Stomach smooth muscle (tissue), 2 donors: ENCODE data around the gene GREM2.

Experiments used
- H3K27ac ChIP-seq: one replicate; pipeline ENCODE4 v1.7.0; 2013; ENCODE audit warnings: mild to moderate bottlenecking, low read length, inconsistent platforms
- H3K27me3 ChIP-seq, 2 donors: one replicate each; pipeline ENCODE4 v1.7.0; 2013; ENCODE audit warnings: low read length in 2 of 2; ENCODE audit not compliant: insufficient read depth in 2 of 2, control insufficient read depth in 1 of 2
- H3K36me3 ChIP-seq, 2 donors: one replicate each; pipeline ENCODE4 v1.7.0; 2013; ENCODE audit warnings: low read length in 2 of 2; ENCODE audit not compliant: control insufficient read depth in 2 of 2, insufficient read depth in 2 of 2
- H3K4me1 ChIP-seq: one replicate; pipeline ENCODE4 v1.7.0; 2013; ENCODE audit warnings: low read length; ENCODE audit not compliant: control insufficient read depth, insufficient read depth
- H3K4me3 ChIP-seq, 2 donors: one replicate each; pipeline ENCODE4 v1.7.0; 2013; ENCODE audit warnings: low read length in 2 of 2
- H3K9ac ChIP-seq, 2 donors: one replicate each; pipeline ENCODE4 v1.7.0; 2013; ENCODE audit warnings: low read length in 2 of 2, mild to moderate bottlenecking in 1 of 2
- H3K9me3 ChIP-seq, 2 donors: one replicate each; pipeline ENCODE4 v1.7.0; 2013; ENCODE audit warnings: low read length in 2 of 2; ENCODE audit not compliant: control insufficient read depth in 2 of 2
- donor health status: healthy.
- donor health status: Pancreatic carcinoma.

Gene GREM2

GRCh38 chr1:240610636-240611035 lies 1.3 kb downstream of the GREM2 start:
- Histone ChIP-seq H3K27ac (no peak overlapping the region), H3K9ac (no peak overlapping the region), H3K36me3 (no peaks in the 10 kb centered on the region), H3K4me1 (no peaks in the 10 kb centered on the region), H3K27me3 (peaks cover 0 to 3% of the 10 kb centered on the region in 2 donors), H3K9me3 (no peaks in the 10 kb centered on the region), H3K4me3 (peak overlapping the region; percentile 31 to 85)

- Histone ChIP-seq H3K27ac (no peak overlapping the region), H3K36me3 (no peaks in the 10 kb centered on the region), H3K9ac (no peak overlapping the region), H3K4me3 (peak overlapping the region in 1 of 2 donors; percentile 30), H3K27me3 (peaks cover 0 to 3% of the 10 kb centered on the region in 2 donors), H3K4me1 (no peaks in the 10 kb centered on the region), H3K9me3 (no peaks in the 10 kb centered on the region)
Observed at GRCh38 chr1:240609527-240610060, 2.4 kb downstream of the GREM2 start.

DNA sequence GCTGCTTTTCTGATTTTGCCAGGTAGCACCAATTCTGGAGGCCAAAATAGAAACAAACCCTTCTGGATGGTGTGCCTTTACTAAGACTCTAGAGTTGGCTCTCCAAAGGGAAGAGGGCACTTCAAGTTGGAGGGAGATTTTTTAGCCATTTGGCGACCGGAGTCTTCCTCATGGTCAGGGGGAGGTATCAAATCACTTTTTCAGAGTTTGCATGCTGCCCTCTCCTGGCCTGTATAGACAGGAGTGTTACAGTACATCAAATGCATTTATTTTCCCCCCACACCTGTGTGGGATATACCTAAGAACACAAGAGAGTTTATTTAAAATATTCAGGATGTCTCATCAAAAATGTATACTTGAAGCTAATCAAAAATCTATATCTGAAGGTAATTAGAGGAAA lies 3.2 kb downstream of the GREM2 start:
- H3K36me3 ChIP-seq, result no peaks in the 10 kb centered on the region
- H3K9me3 ChIP-seq, result no peaks in the 10 kb centered on the region
- H3K4me3 ChIP-seq, result no peak overlapping the region
- no peak overlapping the region for H3K9ac ChIP-seq
- no peaks in the 10 kb centered on the region for H3K4me1 ChIP-seq
- H3K27me3 ChIP-seq, result peaks cover 0 to 3% of the 10 kb centered on the region in 2 donors
- H3K27ac ChIP-seq, result no peak overlapping the region

- Histone ChIP-seq H3K4me3 (no peak overlapping the region), H3K27ac (no peak overlapping the region), H3K27me3 (peaks cover 0 to 3% of the 10 kb centered on the region in 2 donors), H3K4me1 (no peaks in the 10 kb centered on the region), H3K36me3 (no peaks in the 10 kb centered on the region), H3K9me3 (no peaks in the 10 kb centered on the region), H3K9ac (no peak overlapping the region)
Observed at GRCh38 chr1:240607006-240607405, 4.9 kb downstream of the GREM2 start.

GRCh38 chr1:240602189-240602588 lies 9.8 kb downstream of the GREM2 start:
- no peak overlapping the region for H3K27ac ChIP-seq
- no peaks in the 10 kb centered on the region for H3K36me3 ChIP-seq
- no peaks in the 10 kb centered on the region for H3K9me3 ChIP-seq
- H3K9ac ChIP-seq, result no peak overlapping the region
- no peak overlapping the region for H3K4me3 ChIP-seq
- no peaks in the 10 kb centered on the region for H3K27me3 ChIP-seq
- H3K4me1 ChIP-seq, result no peaks in the 10 kb centered on the region

GRCh38 chr1:240599830-240600229 lies 12.1 kb downstream of the GREM2 start:
- Histone ChIP-seq H3K9ac (no peak overlapping the region), H3K36me3 (no peaks in the 10 kb centered on the region), H3K27me3 (no peaks in the 10 kb centered on the region), H3K4me3 (no peak overlapping the region), H3K27ac (no peak overlapping the region), H3K9me3 (no peaks in the 10 kb centered on the region), H3K4me1 (no peaks in the 10 kb centered on the region)

DNA sequence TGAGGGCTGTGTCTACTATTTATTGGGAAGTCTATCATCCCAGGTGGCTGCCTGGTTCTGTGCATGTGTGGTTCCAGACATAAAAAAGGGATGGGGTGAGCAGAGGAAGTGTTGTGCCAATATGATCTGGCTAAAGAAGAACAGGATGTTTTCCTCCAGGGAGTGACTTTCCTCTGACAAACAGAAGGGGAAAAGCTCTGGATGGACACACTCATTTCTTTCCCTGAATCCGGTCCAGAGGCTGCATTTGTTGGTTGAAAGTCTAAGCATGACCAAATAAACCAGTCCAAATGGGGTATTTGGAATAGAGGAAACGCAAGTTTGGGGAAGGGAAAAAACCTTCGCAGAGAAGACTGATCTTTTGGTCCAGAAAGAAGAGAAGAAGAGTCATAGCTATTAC lies 12.7 kb downstream of the GREM2 start:
- Histone ChIP-seq H3K9ac (no peak overlapping the region), H3K9me3 (no peaks in the 10 kb centered on the region), H3K36me3 (no peaks in the 10 kb centered on the region), H3K27ac (no peak overlapping the region), H3K27me3 (no peaks in the 10 kb centered on the region), H3K4me3 (no peak overlapping the region), H3K4me1 (no peaks in the 10 kb centered on the region)

DNA sequence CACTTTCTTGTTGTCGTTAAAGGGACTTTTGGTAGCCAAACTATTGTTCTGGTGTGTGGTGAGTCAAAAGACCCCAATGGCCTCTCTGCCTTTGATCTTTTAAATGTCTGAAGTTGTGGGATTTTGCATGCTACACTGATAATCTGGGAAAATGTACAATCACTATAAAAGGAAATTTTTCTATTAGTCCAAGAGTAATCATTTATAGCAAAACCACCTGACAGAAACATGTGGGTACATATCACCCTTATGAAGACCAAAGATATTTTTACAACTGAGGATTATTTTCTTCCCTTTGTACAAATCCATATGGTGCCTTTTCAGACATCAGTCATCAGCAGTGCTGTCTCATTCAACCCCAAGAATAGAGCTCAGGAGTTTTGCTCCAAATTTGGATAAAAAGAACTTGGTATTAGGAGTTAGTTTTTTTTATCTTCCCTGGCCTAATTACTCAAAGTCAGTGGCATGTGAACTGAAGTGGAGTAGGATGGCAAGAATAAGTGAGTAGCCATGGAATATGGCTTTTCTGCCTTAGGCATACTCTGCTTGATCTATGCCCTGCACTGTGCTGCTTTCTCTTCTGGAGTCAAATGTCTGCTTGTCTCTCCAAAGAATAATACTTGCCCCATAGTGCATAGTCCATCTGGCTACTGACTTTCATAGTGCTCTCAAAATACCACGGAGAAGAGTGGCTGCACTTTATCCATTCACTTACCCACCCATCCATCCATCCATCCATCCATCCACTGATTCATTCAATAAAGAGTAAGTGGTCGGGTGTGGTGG lies 13.5 kb downstream of the GREM2 start:
- Histone ChIP-seq H3K27me3 (no peaks in the 10 kb centered on the region), H3K4me1 (no peaks in the 10 kb centered on the region), H3K9ac (no peak overlapping the region), H3K36me3 (no peaks in the 10 kb centered on the region), H3K9me3 (no peaks in the 10 kb centered on the region), H3K4me3 (peak overlapping the region in 1 of 2 donors; percentile 69), H3K27ac (peak overlapping the region; percentile 64)

GRCh38 chr1:240597153-240597745 lies 14.7 kb downstream of the GREM2 start:
- Histone ChIP-seq H3K9me3 (no peaks in the 10 kb centered on the region), H3K9ac (peak overlapping the region; percentile 63 to 66), H3K27me3 (no peaks in the 10 kb centered on the region), H3K4me1 (no peaks in the 10 kb centered on the region), H3K4me3 (peak overlapping the region; percentile 69), H3K36me3 (no peaks in the 10 kb centered on the region), H3K27ac (peak overlapping the region; percentile 64)

- H3K36me3 ChIP-seq, result no peaks in the 10 kb centered on the region
- no peak overlapping the region for H3K4me3 ChIP-seq
- H3K27ac ChIP-seq, result no peak overlapping the region
- H3K4me1 ChIP-seq, result no peaks in the 10 kb centered on the region
- H3K9me3 ChIP-seq, result no peaks in the 10 kb centered on the region
- no peaks in the 10 kb centered on the region for H3K27me3 ChIP-seq
- no peak overlapping the region for H3K9ac ChIP-seq
Observed at GRCh38 chr1:240595476-240595875, 16.5 kb downstream of the GREM2 start.

DNA sequence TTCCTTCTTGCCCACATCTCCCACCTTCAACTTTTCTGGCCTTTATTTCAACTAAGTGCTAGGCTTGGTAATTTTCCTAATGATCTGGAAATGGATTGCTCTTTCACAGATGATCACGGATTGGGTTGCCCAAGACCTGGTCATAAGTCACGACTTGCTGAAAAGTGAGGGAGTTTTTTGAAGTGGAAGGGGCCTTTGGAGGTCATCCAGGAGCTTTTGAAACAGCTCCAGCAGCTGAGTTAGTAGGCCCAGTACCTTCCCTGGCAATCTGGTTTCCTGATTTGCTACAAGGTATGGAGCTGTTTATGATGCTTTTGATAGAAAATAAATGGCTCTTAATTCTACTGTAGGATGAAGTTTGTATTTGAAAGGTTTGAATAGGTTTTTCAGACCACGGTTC lies 20.4 kb downstream of the GREM2 start:
- no peaks in the 10 kb centered on the region for H3K27me3 ChIP-seq
- H3K27ac ChIP-seq, result no peak overlapping the region
- H3K4me1 ChIP-seq, result no peaks in the 10 kb centered on the region
- H3K9me3 ChIP-seq, result no peaks in the 10 kb centered on the region
- H3K4me3 ChIP-seq, result no peak overlapping the region
- H3K36me3 ChIP-seq, result no peaks in the 10 kb centered on the region
- no peak overlapping the region for H3K9ac ChIP-seq
